IPS-NIHi7 (cell line): ENCODE results near the gene SLC7A5.

ENCODE experiments used
- DNase-seq: peaks from one replicate; pipeline ENCODE4 v3.0.0; 2012; ENCODE audit warnings: mixed read lengths; ENCODE audit errors: extremely low spot score

Gene SLC7A5

DNA sequence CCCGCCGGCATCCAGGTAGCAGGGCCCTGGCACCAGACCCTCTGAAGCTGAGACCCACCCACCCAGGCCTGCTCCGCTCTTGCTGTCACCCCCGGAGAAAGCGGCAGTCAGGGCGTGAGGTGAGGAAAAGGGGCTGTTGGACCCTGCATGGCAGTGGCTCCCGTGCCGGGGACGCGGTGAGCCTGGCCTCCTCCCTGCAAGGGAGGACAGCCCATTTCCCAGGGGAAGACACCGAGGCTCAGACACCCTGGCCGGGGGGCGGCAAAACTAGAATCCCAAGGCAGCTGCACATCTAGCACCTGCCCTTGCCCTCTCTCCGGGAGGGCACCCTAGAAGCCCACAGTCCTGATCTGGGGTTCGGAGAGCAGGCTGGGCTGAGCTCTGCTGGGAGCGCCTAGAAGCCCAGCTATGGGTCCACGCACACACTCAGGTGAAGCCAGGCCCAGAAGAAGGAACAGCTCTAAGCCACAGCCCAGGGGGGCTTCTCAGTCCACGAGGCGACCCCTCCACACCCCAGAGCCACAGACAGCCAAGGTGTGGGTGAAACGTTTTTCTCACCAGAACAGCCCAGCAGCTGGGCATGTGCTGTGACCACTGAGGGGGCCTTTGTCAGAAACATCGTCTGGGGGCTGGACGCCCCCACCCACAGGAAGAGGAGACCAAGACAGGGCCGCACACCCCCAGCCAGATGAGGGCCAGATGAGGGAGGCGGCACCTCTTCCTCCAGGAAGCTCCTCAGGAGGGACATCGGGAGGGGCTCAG lies 22.4 kb downstream of the SLC7A5 start:
- no peak for DNase-seq

DNA sequence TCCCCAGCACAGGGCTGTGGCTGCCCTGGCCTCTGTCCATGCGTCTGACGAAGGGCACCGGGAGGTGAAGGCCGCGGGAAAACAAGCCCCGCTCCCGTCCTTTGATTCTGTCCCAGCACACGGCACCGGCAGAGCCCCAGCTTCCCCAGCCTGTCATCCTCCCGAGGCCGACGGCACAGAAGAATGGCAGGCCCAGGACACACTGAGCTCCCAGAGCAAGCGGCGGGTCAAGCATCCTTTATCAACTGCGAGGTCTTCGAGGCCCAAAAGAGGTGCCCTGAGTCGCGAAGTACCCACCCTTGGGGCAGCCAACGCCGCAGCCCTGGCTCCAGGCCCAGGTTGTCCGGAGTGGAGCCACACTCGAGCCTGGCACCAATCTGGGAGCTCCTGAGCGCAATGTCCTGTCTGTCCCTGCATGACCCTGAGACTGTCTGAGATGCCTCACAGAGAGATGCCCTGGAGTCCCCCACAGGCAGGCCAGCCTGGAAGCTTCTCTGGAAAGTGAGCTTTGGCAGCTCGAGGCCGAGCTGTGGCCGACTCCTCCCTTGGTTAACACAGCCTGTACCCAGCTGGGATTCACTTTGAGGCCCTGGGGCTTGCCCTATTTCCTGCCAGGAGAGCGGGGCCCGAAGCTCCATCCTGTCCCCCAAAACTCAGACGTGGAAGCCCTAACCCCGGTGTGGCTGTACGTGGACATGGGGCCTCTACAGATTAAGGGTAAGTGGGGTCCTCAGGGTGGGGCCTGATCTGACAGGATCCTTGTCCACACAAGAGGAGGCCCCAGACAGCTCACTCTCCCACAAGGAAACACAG lies 23.3 kb downstream of the SLC7A5 start:
- no peak for DNase-seq

- no peak for DNase-seq
Measured at GRCh38 chr16:87845213-87845612, 24.1 kb downstream of the SLC7A5 start.

- no peak for DNase-seq
Measured at GRCh38 chr16:87844809-87845208, 24.5 kb downstream of the SLC7A5 start.

DNA sequence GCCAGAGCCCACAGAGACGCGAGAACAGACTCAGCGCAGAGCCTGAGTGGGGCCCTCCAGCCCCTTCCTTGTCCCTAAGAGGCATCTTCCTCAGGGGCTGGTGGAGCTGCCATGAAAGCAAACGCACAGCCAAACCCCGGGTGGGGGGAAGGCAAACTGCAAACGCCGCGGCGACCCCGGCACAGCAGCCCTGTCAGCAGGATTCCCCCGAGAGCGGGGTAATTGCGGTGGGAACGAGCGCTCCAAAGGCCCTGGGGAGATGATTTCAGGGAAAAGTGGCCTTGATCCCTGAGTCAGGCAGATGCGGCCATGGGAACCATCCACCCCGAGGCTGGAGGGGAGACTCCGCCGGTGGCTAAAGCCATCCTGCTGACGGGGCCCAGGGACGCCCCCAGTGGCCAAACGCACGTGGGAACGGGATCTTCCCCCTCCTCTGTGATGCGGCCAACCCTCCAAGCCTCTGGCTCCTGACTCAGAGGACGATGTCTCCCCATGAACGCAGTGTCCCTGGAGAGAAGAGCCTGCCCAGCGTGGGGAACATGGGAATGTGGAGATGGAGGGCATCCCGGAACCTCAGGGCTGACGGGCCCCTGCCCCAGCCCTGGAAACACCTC lies 25.1 kb downstream of the SLC7A5 start:
- DNase-seq: peak; percentile 67

- DNase-seq: no peak
Measured at GRCh38 chr16:87843678-87844105, 25.6 kb downstream of the SLC7A5 start.

GRCh38 chr16:87842209-87842869 lies 27.0 kb downstream of the SLC7A5 start:
- DNase-seq: no peak

DNA sequence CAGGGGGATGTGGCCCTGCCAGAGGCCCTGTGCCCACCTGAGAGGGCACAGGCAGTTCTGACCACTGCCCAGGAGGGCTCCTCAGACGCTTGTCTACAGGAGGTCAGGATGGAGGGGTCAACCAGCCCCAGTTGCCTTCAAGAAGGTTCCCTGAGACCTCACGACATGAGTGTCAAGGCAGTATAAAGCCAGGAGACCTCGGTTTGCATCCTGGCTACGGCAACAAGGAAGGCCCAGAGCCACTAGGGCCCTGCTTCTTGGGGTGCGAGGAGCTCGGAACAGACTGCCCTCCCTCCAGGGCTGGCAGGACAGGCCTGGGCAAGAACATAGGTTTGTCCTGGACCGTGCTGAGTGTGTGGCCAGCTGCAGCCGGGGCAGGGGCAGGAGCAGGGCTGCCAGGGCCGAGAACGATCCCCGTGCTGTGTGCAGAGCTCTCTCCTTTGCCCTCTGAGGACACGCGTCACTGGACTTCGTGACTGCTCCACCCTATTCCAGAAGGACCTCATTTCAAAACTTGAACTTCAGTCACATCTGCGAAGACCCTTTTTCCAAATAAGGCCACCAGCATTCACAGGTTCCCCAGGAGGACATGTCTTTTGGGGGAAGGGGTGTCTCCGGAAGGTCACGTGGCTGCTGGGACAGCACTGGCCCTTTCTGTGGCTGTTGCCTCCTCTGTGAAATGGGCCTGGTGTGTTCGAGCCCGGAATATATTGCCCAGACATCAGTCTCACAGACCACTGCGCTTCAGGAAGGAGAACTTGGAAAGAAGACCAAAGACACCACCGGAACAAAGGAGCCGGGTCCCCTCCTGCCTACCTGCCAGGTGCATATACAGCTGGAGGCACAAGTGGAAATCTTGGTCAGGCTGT lies 27.7 kb downstream of the SLC7A5 start:
- DNase-seq: no peak

DNA sequence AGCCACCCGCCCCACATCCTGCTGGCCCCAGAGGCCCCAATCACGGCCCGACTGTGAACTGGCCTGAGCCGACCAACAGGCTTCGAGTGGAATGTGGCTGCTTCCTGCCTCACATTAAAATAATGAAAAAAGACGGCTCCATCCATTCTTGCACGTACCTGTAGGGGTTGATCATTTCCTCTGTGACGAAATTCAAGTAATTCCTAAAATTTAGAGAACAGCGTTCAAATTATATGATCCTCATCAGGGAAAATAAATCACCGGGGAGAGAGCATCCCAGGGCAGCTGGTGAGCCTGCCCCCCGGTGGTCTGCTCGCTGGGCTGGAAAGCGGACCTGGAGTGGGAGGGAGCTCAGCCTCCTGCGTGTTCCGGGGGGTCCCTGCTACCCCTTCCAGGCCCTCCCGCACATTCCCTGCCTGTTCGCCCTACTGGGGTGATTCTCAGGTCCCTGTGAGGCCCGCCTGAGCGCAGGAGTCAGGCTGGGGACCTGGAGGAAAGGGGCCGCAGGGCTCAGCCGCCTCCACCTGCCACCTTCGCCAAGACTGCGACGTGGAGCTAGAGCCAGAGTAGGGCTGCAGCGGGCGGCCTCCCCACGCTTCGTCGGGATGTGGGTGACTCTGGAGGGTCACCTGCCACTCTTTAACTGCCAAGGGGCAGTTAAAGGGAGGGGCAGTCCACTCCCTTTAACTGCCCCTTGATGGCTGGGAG lies 28.9 kb downstream of the SLC7A5 start:
- DNase-seq: no peak

DNA sequence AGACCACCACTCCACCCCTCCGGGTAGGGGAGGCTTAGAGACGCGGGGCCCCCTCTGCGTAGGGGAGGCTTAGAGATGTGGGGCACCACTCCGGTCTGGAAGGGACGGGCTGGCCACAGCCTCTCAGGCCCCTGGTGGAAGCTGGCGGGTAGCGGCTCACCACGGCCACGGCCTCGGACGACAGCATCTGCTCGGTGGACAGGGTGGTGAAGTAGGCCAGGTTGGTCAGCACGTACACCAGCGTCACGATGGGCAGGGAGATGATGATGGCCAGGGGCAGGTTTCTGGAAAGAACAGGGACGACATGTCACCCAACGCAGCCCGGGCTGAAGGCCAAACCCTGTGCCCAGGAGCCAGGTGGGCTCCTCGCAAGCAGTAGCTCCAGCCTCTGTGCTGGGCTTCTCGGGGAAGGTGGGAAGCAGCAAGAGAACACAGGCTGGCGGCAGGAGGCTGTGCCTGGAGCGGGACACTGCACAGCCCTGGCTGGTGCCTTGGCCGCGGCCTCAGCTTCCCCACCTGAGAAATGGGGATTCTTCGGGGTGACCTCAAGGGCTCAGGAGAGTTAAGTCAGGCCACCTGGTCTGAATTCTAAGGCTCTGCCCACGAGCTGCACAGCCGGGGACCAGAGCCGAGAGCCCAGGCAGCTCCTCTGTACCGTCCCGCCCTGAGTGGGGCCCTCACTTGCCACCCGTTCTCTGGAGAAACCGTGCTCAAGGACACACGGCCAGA lies 29.6 kb downstream of the SLC7A5 start:
- DNase-seq: no peak

DNA sequence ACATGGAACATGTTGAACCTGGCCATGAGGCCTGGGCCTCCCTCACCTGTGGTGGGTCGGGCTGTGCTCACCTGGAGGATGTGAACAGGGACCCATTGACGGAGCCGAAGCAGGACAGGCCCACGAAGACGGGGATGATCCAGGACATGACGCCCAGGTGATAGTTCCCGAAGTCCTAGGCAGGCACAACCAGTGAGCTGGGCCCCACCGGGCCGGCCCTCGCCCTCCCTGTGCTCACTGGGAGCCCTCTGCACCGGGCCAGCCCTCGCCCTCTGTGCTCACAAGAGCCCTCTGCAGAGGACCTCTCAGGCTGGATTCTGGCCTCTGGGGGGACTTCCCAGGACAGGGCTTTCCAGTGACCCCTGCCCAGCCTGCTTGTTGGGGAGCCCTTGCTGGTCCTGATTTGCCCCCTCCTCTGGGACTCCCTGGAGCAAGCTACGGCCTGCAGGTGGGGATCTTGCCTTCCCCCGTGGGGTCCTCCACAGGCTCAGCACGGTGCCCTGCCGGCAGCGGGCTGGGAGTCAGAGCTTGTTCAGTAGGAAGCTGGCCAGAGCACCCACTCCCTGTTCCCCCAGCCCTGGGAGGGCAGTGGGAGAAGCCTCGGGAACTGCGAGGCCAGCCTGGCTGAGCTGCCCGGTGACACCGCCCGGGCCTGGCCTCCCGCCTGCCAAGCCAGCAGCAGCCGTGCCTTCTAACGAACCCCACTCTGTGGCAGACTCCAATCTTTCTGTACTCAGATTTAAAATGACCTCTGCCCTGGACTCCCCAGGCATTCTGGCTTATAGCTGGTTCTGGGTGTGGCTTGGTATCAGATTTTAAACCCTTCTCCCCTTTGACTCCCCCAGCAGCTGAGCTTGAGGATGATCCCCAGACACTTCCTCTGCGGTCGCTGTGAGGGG lies 30.4 kb downstream of the SLC7A5 start:
- no peak for DNase-seq

GRCh38 chr16:87837627-87838289 lies 31.5 kb downstream of the SLC7A5 start:
- DNase-seq: no peak

DNA sequence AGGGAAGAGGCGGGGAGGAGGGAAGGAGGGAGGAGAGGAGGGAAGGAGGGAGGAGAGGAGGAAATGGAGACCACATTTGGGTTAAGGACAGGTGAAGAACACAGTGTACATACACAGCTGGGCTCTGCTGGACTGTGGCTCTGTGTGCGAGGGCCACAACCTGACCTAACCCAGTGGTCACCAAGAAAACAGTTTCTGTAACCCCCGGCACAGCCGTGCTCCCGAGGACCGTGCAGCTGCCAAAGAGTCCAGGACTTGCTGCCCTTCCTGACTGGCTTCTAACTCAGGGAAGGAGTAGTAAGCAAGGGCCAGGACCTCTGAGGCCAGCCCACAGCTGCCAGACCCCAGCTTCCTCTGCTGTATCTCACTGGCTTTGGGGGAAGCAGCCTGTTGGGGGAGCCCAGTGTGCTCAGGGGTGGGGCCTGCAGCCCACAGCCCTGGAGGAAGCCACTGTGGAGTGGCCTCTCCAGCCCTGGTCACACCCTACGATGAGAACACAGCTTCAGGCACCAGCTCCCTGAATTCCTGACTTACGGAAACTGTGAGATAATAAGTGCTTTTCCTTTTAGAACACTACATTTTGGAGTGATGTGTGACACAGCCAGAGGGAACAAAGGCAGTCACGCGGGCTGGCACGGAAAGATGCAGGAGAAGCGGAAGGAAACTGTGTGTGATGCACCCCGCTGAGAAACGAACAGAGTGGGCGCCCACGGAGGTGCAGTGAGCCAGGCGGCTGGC lies 32.3 kb downstream of the SLC7A5 start:
- DNase-seq: no peak

DNA sequence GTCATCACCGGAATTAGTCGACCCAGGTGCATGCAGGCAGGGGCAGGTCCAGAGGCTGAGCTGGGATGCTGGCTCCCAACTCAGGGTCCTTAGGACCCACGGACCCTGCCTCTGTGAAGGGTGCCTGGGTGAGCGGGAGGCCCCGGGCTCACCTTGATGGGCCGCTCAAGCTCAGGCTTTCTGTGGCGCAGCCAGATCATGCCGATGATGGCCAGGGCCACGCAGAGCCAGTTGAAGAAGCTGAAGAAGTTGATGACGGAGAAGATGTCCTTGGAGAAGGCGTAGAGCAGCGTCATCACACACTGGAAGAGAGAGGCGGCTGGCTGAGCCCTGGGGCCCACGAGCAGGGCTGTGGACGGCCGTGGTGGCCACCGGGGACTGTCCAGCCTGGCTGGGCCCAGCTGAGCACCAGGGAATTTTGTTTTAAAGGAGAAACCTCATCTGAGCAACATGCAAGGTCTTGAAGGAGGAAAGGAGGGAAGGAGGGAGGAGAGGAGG lies 32.9 kb downstream of the SLC7A5 start:
- DNase-seq: no peak

GRCh38 chr16:87835882-87836331 lies 33.4 kb downstream of the SLC7A5 start:
- no peak for DNase-seq

GRCh38 chr16:87834668-87835473 lies 34.4 kb downstream of the SLC7A5 start:
- DNase-seq: no peak
